Measurements from ENCODE around the gene GNG12.

Gene GNG12

DNA sequence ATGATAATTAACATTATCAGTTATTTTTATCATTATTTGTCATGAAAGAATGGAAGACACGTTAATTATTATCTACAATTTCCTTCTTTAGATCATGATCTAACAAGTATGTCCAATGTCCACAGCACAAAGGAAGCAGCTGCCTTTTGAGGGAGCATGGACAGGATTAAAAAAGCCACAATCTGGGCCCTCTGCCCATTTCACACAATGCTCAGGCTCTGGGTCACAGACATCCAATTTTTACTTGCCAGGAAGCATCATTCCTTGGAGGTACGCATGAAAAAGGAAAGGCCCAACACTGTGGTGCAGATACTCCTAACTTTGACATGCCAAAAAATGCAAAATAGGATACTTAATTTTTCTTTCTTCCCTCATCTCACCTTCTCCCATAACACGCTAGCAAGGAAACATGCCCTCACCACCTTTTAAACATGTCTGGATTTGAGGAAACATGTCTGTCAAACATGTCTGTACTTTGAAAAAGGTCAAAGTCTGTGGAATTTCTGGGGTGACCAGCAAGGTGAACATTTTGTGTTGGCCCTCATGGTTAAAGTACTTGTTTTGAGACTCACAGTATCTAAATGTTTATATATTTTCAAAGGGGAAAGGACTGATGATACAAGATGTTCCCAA lies 108.2 kb downstream of the GNG12 start:
- DNase-seq: peak; percentile 68

DNA sequence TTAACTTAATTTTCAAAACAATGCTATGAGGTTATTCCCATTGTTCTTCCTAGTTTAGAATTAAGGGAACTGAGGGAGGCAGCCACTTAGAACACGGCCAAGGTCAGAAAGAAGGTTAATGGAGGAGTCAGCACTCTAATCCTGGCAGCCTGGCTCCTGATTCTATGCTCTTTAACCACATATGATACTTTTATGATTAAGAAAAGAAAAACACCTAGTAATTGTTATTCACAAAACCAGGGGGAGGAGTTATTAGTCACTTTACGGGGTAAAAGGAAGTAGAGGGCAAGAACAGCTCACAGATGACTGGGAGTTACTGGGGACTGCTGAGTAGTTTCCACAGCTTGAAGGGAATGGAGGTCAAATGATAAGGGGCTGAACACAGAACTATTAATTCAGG lies 109.6 kb downstream of the GNG12 start:
- DNase-seq: no peak

GRCh38 chr1:67723126-67723525 lies 110.1 kb downstream of the GNG12 start:
- DNase-seq: no peak

DNA sequence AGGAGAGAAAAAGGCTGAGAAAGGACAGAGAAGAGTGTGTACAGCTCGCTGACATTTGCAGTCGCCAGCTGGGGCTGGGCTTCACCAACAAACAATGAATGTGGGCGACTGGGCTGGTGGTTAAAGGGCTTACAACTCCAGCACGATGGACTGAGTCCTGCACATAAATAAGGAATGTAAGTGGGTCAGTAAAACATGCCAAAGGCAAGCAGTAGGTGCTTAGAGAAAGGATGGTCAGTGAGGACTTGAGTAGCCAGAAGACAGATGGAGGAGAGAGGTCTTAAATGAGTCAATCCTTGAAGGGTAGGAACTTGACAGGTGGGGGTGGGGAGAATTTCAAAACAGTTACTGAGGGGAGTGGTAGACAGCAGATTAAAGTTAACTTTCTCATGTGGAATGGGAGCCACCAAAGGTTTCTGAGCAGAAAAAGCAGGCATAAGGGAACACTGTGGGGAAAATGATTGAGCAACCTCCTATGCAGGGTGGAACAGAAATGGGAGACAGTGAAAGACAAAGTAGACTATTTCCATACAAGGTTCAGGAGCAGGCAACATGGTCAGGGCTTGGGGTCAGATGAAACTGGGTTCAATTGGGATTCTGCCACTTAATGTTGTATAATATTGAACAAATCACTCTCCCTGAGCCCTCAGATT lies 110.8 kb downstream of the GNG12 start:
- no peak for DNase-seq

- DNase-seq: no peak
These were observed 111.5 kb downstream of the GNG12 start for GRCh38 chr1:67721650-67722291.

DNA sequence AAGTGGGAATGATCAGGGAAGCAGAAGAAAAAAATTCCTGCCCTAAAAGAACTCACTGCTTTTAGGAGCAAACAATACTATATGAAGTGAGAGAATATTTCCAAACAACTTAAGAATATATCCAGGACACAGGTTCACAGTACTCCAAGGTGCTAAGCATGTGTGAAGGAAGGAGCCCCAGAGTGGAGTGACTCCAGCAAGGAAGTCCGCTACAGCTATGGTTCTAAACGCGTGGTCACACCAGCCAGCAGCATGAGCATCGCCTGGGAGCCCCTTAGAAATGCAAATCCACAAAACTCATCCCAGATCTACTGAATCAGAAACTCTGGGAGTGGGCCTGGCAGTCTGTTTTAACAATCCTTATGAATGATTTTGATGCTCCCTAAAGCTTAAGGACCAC lies 112.2 kb downstream of the GNG12 start:
- no peak for DNase-seq

DNA sequence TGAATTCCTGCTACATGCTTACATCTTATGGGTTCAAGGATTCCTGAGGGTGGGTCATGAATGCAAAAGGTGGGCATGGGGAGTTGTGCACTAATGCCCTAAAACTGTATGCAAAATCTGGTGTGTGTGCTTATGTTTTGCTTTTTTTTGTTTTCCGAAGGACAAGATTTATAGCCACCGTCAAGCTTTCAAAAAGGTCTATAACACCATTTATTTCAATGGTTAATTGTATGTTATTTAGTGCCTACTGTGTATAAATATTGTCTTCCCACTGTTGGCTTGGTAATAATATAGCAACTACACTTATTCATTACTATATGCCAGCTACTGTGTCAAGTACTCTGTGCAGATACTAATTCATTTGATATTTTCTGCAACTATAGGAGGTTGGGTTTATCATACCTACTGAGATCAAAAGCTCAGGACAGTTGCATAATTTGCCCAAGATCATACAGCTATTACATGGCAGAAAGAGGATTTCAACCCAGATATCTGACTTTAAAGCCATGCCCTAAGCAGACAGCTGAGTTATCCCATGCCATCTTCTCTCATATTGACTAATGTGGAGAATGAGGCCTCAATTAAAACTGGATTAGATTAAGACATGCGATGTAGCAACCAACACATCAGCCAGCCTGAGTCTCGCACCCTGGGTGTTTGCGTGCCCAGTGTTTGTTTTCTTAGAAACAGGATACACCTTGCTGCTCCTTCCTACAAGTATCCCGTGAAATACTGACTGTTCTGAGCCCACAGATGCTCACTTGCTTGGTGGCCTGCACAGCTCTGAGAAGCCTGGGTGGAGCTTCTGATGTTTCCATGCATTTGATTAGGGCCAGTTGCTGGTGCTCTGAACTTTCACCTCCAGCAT lies 113.7 kb downstream of the GNG12 start:
- DNase-seq: no peak

- DNase-seq: no peak
These were observed 115.4 kb downstream of the GNG12 start for GRCh38 chr1:67717876-67718275.

DNA sequence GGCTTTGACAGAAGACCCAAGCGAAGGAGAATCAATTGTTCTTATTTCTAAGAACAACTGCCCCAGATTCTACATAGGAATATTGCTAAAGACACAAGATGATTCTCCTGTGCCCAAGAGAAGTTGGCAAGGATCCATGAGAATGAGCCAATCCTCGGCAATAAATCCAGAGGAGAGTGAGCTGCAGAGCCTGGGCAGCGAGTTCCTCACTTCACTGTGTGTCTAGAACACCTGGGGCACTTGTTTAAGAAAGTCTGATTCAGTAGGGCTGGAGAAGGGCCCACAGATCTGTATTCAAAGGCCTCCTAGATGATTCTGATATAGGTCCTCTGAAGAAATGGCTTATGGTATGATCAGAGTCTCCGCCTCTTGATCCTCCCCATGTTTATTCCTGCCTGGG lies 116.5 kb downstream of the GNG12 start:
- DNase-seq: peak; percentile 39

- DNase-seq: no peak
These were observed 117.4 kb downstream of the GNG12 start for GRCh38 chr1:67715819-67716218.

DNA sequence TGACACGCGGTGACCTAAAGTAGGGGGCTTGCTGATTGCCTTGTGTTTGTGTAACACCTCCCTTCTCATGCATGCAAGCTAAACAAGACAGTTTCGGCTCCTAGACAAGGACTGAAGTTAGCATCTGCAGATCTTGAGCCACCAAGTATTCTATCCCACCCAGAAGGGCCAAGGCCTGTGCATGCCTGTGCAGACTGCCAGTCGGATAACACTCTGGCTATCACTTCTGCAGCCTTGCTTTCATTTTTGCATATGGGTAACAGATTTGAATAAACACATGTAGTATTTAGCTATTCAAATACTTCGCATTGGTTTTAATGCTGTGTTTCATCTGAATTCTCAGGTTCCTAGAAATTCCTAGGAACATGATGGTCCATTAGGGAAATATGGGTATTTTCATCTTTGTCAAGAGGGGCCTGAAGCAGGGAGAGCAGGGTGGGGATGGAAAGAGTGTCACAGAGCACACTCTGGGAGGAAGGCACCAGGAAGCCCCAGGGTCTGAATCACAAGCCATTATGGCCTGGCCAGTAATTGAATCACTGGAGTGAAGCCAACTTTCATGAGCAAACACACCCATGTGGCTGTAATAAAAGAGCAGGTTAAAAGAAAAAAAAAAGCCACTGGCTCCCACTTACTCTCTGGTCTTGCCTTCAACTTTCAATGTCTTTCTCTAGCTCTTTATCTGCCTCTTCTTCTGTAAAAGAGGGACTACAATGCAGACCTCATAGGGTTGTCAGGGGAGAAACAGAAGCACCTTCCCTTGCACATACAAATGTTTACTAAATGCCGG lies 120.0 kb downstream of the GNG12 start:
- peak; percentile 88 for DNase-seq

GRCh38 chr1:67711855-67712212 lies 121.4 kb downstream of the GNG12 start:
- peak; percentile 45 for DNase-seq

DNA sequence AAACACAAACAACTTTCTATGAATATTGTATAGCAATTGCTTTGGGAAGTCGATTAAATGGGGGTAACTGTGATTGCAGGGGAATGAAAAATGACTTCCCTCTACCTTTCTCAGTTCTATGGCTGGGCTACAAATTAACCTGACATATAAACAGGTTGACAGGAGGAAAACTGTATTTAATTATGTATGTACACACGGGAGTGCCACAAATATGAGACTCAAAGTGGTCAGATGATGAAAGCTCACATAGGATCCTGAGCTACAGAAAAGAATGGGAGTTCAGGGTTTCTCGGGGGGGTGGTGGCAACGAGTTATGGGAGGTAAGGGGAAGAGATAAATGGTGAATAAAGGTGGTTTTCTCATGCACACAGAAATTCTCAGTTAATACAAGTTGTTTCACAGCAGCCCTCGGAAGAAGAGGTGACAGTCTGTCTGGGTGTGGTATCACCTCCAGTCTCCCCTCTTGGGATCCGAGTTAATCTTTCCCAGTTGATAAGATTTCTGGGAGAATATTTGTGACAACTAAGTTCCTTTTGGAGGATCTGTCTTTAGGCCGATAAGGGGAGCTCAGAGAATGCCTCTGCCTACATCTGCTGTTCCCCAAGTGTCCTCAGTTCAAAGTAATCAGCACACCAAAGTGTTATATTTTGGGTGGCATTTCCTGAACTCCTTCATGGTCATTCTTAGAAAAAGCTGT lies 122.0 kb downstream of the GNG12 start:
- no peak for DNase-seq

GRCh38 chr1:67710417-67710816 lies 122.8 kb downstream of the GNG12 start:
- no peak for DNase-seq

GRCh38 chr1:67708606-67709005 lies 124.7 kb downstream of the GNG12 start:
- DNase-seq: no peak

DNA sequence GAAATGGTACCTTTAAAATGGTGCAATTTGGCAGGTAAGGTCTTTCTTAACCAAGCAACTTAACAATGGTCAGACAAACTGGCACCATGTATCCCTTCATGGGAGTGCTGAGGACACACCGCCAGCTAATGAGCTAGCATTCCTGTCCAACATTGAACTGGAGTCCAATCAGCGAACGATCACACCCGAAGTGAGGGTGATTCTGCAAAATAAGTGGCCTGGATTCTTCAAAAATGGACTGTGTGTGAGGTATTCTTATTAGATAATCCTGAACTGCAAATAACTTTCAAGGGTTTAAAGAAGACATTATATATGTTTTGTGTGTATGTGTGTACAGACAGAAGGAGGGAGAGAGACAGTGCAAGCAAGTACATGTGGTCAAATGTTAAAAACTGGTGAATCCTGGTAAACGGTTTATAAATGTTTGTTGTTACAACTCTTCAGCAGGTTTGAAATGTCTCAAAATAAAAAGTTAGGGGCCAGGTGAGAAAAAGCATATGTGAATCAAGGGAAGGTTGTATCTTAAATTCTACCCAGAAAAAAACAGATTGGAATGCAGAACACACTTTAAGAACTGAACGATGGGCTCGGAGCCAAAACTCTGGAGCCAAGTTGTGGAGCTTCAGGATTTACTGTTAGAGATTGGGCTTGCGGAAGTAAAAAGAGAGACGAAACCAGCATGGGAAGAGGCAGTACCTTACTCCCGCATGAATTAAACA lies 127.4 kb downstream of the GNG12 start:
- DNase-seq: no peak

DNA sequence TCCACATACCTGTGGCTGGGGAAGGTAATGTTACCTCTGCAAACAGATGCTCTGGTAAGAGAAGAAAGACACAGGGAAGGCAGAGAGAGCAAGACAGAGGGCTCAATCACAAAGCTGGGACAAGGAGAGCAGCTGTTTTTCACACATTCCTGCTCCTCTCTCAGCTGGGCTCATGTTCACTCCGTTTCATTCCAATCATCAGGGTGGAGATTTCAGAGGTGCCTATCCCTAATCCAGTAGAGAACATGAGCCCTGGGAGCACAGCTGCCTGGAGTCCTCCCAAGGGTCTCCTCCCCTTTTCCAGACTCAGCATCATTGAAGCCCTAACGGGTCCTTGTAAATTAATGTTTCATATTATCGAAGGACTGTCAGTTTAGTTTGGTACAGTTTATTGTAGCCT lies 128.9 kb downstream of the GNG12 start:
- DNase-seq: no peak

DNA sequence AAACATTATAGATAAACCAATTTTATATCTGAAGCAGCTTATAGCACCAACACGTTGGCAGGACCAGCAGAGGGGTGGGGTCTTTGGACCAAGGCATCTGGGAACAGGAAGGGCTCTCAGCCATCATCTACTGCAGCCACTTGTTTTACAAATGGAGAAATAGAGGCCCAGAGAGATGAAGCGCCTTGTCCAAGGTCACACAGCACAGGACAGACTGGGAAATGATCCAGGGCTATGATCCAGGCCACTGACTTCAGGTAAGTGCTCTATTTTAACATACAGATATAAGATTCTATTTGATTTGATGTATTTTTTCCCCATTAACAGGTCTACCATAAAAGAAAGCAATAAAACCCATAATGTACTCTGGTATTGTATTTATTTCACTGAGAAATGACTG lies 131.4 kb downstream of the GNG12 start:
- DNase-seq: no peak

- DNase-seq: no peak
These were observed 132.4 kb downstream of the GNG12 start for GRCh38 chr1:67700692-67701410.

GRCh38 chr1:67700220-67700619 lies 133.0 kb downstream of the GNG12 start:
- no peak for DNase-seq

- no peak for DNase-seq
These were observed 136.6 kb downstream of the GNG12 start for GRCh38 chr1:67696708-67697107.
